ENCODE measurements around the gene MICOS13. TPM values are rescaled to one million over a fixed set of nuclear protein-coding genes. Genes with fewer than 3 reads are reported as not detected.

The MICOS13 gene
- total and polyA plus RNA-seq, 8 donors, result 11.0 to 171 (median 70.8) TPM

DNA sequence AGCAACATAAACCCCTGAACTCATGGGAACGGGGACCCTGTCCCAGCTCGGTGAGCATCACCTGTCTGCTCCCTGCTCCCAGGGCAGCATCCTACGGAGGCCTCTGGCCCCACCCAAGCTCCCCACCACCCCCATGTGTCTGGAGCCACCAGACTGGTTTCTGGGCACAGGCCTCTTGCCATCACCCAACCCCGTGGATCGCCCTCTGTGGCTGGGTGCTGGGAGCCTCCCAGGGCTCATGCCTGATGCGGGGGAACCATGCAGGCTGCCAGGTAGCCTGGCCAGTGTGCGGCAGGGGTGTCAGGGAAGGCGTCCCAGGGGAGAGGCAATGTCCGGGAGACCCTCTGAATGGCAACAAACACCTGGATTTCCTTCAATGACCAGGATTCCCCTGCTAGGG is 2.7 kb downstream of the MICOS13 start:
- Histone ChIP-seq H3K36me3 (peaks cover 0 to 16% (median 12%) of the 10 kb centered on the region in 4 donors), H3K4me3 (no peak overlapping the region), H3K27ac (no peak overlapping the region), H3K4me1 (peaks cover 13 to 26% (median 24%) of the 10 kb centered on the region in 4 donors), H3K27me3 (no peaks in the 10 kb centered on the region), H3K9me3 (no peaks in the 10 kb centered on the region)
- 72 to 92% (median 86%) methylated on average over 5 to 9 of the region's 9 CpGs for WGBS, 5 donors
- TF ChIP-seq POLR2A (IDR thresholded peaks at IDR 0.05), result no peak
- TF ChIP-seq EP300 (IDR thresholded peaks at IDR 0.05), result no peak
- TF ChIP-seq CTCF (IDR thresholded peaks at IDR 0.05), result no peak
- TF ChIP-seq POLR2AphosphoS5 (IDR thresholded peaks at IDR 0.05), result no peak
- intact Hi-C loops (cut with DNase I; ENCODE audit: low total_unique reads), result no loop called here
- no peak for DNase-seq

DNA sequence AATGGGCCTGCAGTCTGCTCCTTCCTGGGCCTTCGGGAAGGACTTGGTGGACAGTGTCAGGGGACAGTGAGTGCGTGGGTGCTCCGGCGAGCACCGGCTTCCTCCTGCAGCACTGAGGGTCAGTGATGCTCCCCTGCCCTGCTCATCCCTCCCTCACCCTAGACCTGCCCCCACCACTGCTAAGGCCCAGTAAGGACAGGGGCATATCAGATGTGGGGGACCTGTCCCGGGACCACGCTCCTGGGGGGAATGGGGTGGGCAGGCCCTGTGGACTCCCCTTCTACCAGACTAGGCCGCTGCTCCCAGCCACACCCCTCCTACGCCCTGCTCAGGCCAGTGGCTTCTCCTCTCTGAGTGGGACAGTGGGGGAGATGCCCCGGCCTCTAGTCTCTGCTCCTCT is 3.2 kb downstream of the MICOS13 start:
- intact Hi-C loops (cut with DNase I; ENCODE audit: low total_unique reads), result no loop called here
- Histone ChIP-seq H3K36me3 (peaks cover 0 to 17% (median 15%) of the 10 kb centered on the region in 4 donors), H3K9me3 (no peaks in the 10 kb centered on the region), H3K27ac (no peak overlapping the region), H3K27me3 (no peaks in the 10 kb centered on the region), H3K4me1 (peaks cover 13 to 26% (median 24%) of the 10 kb centered on the region in 4 donors), H3K4me3 (no peak overlapping the region)
- TF ChIP-seq POLR2A (IDR thresholded peaks at IDR 0.05) (no peak), EP300 (IDR thresholded peaks at IDR 0.05) (no peak), CTCF (IDR thresholded peaks at IDR 0.05) (no peak), POLR2AphosphoS5 (IDR thresholded peaks at IDR 0.05) (no peak)
- 89 to 94% (median 90%) methylated on average over 10 of the region's 10 CpGs for WGBS, 5 donors
- no peak for DNase-seq

DNA sequence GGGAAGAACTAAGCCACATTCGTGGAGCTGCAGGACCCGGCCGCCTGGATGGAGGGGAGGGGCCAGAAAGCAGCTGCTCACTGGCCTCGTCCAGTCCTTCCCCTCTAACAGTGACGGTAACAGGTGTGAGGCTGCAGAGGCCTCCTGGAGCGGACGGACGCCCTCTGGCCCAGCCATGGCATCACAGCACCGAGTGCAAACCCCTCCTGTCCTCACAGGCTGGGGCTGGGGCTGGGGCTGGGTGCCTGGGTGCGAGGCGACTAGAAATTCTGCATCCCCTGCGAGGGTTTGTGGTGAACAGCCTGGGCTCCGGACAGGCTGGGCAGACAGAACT is 3.6 kb downstream of the MICOS13 start:
- intact Hi-C loops (cut with DNase I; ENCODE audit: low total_unique reads), result no loop called here

GRCh38 chr19:5676105-5676771 is 4.1 kb downstream of the MICOS13 start:
- H3K4me1 ChIP-seq, result peaks cover 11 to 23% (median 21%) of the 10 kb centered on the region in 4 donors
- TF ChIP-seq POLR2AphosphoS5 (IDR thresholded peaks at IDR 0.05) (no peak), POLR2A (IDR thresholded peaks at IDR 0.05) (no peak), CTCF (IDR thresholded peaks at IDR 0.05) (no peak), EP300 (IDR thresholded peaks at IDR 0.05) (no peak)
- H3K27me3 ChIP-seq, result no peaks in the 10 kb centered on the region
- no peak for DNase-seq
- intact Hi-C loops (cut with DNase I; ENCODE audit: low total_unique reads), result no loop called here
- no peak overlapping the region for H3K27ac ChIP-seq
- WGBS, 5 donors, result 50 to 69% (median 54%) methylated on average over 14 to 17 of the region's 17 CpGs
- H3K36me3 ChIP-seq, result peaks cover 0 to 26% (median 24%) of the 10 kb centered on the region in 4 donors
- H3K9me3 ChIP-seq, result no peaks in the 10 kb centered on the region
- H3K4me3 ChIP-seq, result no peak overlapping the region

More for the DNA sequence above, 3.6 kb downstream of the MICOS13 start:
- Histone ChIP-seq H3K4me3 (no peak overlapping the region), H3K9me3 (no peaks in the 10 kb centered on the region), H3K36me3 (peaks cover 0 to 21% (median 19%) of the 10 kb centered on the region in 4 donors), H3K4me1 (peaks cover 13 to 26% (median 24%) of the 10 kb centered on the region in 4 donors), H3K27ac (no peak overlapping the region), H3K27me3 (no peaks in the 10 kb centered on the region)
- no peak for DNase-seq
- TF ChIP-seq POLR2A (IDR thresholded peaks at IDR 0.05) (no peak), CTCF (IDR thresholded peaks at IDR 0.05) (no peak), EP300 (IDR thresholded peaks at IDR 0.05) (no peak), POLR2AphosphoS5 (IDR thresholded peaks at IDR 0.05) (no peak)
- 53 to 71% (median 59%) methylated on average over 8 to 13 of the region's 13 CpGs for WGBS, 5 donors
